Loucy (cell line): ENCODE data around the gene ADAR.
A peak's percentile ranks its signal among the peaks of the same experiment; 100 is the strongest.

ENCODE experiments used
- H2AFZ ChIP-seq: fragments of 200-600 bp; sonication (generic); 2 replicates; pipeline ENCODE4 v1.6.0; 2016; ENCODE audit warnings: antibody characterized with exemption, mild to moderate bottlenecking, low read length, moderate library complexity
- H3F3A ChIP-seq: fragments of 200-600 bp; 2 replicates; pipeline ENCODE4 v1.6.0; 2016; ENCODE audit warnings: antibody characterized with exemption, low read depth, mild to moderate bottlenecking
- H3K27me3 ChIP-seq: fragments of 200-600 bp; sonication (generic); 2 replicates; pipeline ENCODE4 v1.6.1; 2014; ENCODE audit warnings: low read length, mild to moderate bottlenecking; ENCODE audit not compliant: insufficient read depth, poor library complexity, severe bottlenecking
- H3K36me3 ChIP-seq: fragments of 200-600 bp; sonication (generic); 2 replicates; pipeline ENCODE4 v1.6.1; 2016; ENCODE audit warnings: low read length; ENCODE audit not compliant: insufficient read depth
- H3K4me1 ChIP-seq: fragments of 200-600 bp; sonication (generic); 2 replicates; pipeline ENCODE4 v1.5.1; 2014; ENCODE audit warnings: low read length, mild to moderate bottlenecking; ENCODE audit not compliant: insufficient read depth, poor library complexity, severe bottlenecking
- H3K4me2 ChIP-seq: fragments of 200-600 bp; sonication (generic); 2 replicates; pipeline ENCODE4 v1.6.0; 2014; ENCODE audit warnings: antibody characterized with exemption, low read length, low read depth, mild to moderate bottlenecking; ENCODE audit not compliant: poor library complexity, severe bottlenecking
- H3K4me3 ChIP-seq: fragments of 200-600 bp; sonication (generic); 2 replicates; pipeline ENCODE4 v1.5.1; 2014; ENCODE audit warnings: low read length, mild to moderate bottlenecking, mixed read lengths; ENCODE audit not compliant: poor library complexity, severe bottlenecking
- H3K79me2 ChIP-seq: fragments of 200-600 bp; sonication (generic); 2 replicates; pipeline ENCODE4 v1.6.1; 2014; ENCODE audit warnings: low read length; ENCODE audit not compliant: insufficient read depth
- H3K9ac ChIP-seq: fragments of 200-600 bp; sonication (generic); 2 replicates; pipeline ENCODE4 v1.6.0; 2014; ENCODE audit warnings: mild to moderate bottlenecking, low read depth, low read length, moderate library complexity; ENCODE audit not compliant: poor library complexity, severe bottlenecking
- H3K9me2 ChIP-seq: fragments of 200-600 bp; sonication (generic); replicated peaks from 2 replicates; pipeline ENCODE4 v1.6.1; 2016; ENCODE audit warnings: low read depth, low read length, mixed read lengths
- H3K9me3 ChIP-seq: fragments of 200-600 bp; sonication (generic); 2 replicates; pipeline ENCODE4 v1.6.1; 2014; ENCODE audit warnings: mild to moderate bottlenecking, antibody characterized with exemption, low read length, low read depth; ENCODE audit not compliant: insufficient read depth
- H4K20me1 ChIP-seq: fragments of 200-600 bp; sonication (generic); 2 replicates; pipeline ENCODE4 v1.6.0; 2014; ENCODE audit warnings: antibody characterized with exemption, low read length, mild to moderate bottlenecking; ENCODE audit not compliant: insufficient read depth, poor library complexity, severe bottlenecking
- EZH2phosphoT487 ChIP-seq: fragments of 200-600 bp; IDR thresholded peaks from 2 replicates; pipeline ENCODE4 v1.6.1; 2018; ENCODE audit warnings: antibody characterized with exemption, mild to moderate bottlenecking, moderate library complexity, borderline replicate concordance
- TF ChIP-seq, protein P1 (sequence below): fragments of 200-600 bp; sonication (generic); conservative IDR thresholded peaks from 2 replicates; pipeline ENCODE4 v1.5.1; 2014; ENCODE audit warnings: mild to moderate bottlenecking, antibody characterized with exemption, low read length

The ADAR gene

DNA sequence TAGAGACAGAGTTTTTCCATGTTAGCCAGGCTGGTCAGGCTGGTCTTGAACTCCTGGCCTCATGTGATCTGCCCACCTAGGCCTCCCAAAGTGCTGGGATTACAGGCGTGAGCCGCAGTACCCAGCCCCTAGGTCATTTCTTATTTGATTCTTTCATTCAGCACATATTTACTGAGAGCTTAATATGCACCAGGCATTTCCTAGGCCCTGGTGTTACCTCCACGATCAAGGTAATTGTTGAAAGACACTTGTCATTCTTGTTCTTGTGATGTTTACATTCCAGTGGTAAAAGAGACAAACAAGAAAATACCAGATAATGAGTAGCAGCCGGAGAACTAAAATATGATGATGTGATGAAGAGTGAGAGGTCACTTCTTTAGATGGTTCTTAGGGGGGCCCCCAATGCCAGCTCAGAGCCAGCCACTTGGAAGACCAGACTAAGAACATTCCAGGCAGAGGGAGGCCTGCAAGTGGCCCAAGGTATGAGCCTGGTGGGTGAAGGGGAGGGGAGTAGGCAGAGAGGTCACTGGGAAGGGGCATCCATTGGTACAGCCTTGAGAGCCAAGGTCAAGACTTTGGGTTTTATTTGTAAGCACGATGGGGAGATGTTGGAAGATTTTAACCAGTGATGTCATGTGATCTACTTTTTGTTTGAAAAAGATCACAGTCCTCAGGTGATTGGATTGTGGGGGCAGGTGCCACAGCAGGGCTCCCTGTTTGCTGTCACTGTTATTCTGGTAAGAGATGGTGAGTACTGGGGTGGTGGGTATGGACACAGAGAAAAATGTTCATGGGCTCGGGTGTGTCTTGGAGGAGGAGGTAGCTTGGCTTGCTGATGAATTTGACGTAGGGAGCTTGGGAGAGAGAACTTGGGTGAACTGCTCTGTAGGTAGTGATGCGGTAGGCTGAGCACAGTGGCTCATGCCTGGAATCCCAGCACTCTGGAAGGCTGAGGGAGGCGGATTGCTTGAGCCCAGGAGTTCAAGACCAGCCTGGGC is 68.2 kb downstream of the ADAR start:
- Histone ChIP-seq H4K20me1 (no peaks in the 10 kb centered on the region), H3K27me3 (no peaks in the 10 kb centered on the region), H3K4me1 (no peaks in the 10 kb centered on the region), H3K4me2 (no peak overlapping the region), H3K79me2 (no peaks in the 10 kb centered on the region), H3K9me2 (no peaks in the 10 kb centered on the region), H3K36me3 (no peaks in the 10 kb centered on the region), H3K9ac (no peak overlapping the region), H2AFZ (no peak overlapping the region), H3K9me3 (no peaks in the 10 kb centered on the region), H3K4me3 (no peak overlapping the region), H3F3A (no peaks in the 10 kb centered on the region)
- no peak for TF ChIP-seq EZH2phosphoT487
- TF ChIP-seq, protein P1, sequence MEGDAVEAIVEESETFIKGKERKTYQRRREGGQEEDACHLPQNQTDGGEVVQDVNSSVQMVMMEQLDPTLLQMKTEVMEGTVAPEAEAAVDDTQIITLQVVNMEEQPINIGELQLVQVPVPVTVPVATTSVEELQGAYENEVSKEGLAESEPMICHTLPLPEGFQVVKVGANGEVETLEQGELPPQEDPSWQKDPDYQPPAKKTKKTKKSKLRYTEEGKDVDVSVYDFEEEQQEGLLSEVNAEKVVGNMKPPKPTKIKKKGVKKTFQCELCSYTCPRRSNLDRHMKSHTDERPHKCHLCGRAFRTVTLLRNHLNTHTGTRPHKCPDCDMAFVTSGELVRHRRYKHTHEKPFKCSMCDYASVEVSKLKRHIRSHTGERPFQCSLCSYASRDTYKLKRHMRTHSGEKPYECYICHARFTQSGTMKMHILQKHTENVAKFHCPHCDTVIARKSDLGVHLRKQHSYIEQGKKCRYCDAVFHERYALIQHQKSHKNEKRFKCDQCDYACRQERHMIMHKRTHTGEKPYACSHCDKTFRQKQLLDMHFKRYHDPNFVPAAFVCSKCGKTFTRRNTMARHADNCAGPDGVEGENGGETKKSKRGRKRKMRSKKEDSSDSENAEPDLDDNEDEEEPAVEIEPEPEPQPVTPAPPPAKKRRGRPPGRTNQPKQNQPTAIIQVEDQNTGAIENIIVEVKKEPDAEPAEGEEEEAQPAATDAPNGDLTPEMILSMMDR = no peak

DNA sequence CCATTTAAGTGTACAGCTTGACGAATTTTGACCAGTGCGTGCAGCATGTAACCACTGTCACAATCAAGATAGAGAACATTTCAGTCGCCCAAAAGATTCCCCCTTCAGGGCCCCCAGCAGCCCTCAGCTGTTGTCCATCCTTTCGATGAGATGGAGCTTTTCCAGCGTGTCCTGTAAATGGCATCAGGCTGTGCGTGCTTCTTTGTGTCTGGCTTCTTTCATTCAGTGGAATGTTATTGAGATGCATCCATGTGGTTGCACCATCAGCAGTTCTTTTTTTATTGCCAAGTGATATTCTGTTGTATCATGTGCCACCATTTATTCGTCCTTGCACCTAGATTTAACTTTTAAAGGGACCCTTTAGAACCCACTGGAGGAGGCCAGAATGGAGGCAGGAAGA is 71.4 kb downstream of the ADAR start:
- TF ChIP-seq, protein P1 = no peak
- TF ChIP-seq EZH2phosphoT487 = no peak
- Histone ChIP-seq H2AFZ (no peak overlapping the region), H3K36me3 (no peaks in the 10 kb centered on the region)

DNA sequence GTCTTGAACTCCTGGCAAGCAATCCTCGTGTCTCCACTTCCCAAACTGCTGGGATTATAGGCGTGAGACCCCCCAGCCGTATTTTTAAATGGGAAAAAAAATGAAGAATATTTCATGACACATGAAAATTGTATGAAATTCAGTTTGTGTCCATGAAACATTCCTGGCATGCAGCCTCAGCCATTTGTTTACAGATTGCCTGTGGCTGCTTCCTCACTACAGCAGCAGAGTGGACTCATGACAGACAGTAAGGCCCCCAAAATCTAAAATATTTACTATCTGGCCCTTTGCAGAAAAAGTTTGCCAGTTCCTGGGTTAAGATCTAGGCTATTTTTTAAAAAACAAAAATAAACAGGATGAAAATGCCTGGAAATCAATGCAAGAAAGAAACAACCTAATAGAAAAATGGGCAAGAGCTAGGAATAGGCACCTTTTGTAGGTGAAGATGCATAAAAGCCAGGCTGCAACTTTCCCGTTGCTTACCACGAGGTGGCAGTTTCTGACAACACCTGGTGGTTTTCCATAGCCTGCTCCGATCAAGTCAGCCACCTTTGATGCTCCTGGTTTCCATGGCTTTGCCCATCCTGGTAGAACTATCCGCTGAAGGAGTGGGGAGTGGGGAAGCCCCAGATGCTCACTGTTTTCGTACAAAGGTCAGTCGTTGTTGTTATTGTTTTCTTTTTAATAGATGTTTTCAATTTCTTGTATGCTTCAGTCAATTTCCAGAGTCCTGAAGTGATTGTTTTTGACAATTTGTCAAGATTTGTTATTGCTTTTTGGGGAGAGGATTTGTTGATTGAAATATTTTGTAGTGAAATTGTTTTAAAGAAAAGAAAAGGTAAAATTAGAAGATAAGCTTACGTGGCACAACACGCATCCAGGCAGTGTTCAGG is 73.8 kb downstream of the ADAR start:
- Histone ChIP-seq H3K4me3 (no peak overlapping the region), H3K9ac (no peak overlapping the region), H3K79me2 (no peaks in the 10 kb centered on the region), H4K20me1 (no peaks in the 10 kb centered on the region), H3K4me1 (no peaks in the 10 kb centered on the region), H3K27me3 (no peaks in the 10 kb centered on the region), H3K36me3 (no peaks in the 10 kb centered on the region), H3K4me2 (no peak overlapping the region), H3F3A (no peaks in the 10 kb centered on the region), H3K9me3 (no peaks in the 10 kb centered on the region), H3K9me2 (no peaks in the 10 kb centered on the region), H2AFZ (no peak overlapping the region)
- TF ChIP-seq, protein P1 = peak; percentile 62
- TF ChIP-seq EZH2phosphoT487 = no peak

More for the DNA sequence above, 71.4 kb downstream of the ADAR start:
- Histone ChIP-seq H3K4me1 (no peaks in the 10 kb centered on the region), H3F3A (no peaks in the 10 kb centered on the region), H3K4me2 (no peak overlapping the region), H3K9me3 (no peaks in the 10 kb centered on the region), H4K20me1 (no peaks in the 10 kb centered on the region), H3K79me2 (no peaks in the 10 kb centered on the region), H3K27me3 (no peaks in the 10 kb centered on the region), H3K9ac (no peak overlapping the region), H3K9me2 (no peaks in the 10 kb centered on the region), H3K4me3 (no peak overlapping the region)
